ENCODE results near the gene PARN.

PARN gene

DNA sequence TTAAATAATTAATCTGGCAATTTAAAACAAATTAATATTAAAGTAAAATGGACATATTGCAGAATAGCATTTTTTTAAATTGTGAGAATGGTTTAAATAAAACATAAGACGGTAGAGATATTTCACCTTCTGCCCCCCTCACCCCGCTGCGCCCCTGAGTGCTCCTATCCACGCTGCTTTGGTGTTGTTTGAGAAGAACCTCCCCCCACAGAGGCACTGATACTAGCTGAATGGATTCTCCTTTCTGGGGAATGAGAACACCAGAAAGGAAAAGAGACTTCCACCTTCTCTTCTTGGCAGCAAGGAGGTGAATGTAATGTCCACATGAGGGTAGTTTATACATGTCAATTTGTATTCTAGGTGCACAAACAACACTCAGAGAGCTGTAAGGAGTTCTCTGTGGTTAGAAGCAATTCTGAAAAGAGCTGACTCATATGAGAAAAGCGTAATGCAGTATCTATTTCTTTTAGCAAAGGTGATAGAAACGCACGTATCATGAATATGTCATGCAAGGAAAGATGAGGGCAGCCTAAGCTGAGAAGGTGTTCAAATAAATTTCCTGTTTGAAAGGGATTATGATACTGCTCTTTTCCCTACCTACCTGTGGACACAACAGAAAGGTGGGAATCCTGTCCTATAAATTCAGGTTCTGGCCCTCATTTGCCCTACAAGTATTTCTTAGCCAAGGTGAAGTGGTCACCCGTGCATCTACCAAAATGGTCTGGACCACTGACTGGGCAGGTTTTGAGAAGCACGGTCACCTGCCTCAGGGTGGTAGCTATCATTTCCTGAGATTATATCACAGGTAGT is 126.9 kb downstream of the PARN start:
- FAIRE-seq, result no peak
- no peak for DNase-seq (ENCODE audit: insufficient read length, low spot score)
- TF ChIP-seq, protein P1, sequence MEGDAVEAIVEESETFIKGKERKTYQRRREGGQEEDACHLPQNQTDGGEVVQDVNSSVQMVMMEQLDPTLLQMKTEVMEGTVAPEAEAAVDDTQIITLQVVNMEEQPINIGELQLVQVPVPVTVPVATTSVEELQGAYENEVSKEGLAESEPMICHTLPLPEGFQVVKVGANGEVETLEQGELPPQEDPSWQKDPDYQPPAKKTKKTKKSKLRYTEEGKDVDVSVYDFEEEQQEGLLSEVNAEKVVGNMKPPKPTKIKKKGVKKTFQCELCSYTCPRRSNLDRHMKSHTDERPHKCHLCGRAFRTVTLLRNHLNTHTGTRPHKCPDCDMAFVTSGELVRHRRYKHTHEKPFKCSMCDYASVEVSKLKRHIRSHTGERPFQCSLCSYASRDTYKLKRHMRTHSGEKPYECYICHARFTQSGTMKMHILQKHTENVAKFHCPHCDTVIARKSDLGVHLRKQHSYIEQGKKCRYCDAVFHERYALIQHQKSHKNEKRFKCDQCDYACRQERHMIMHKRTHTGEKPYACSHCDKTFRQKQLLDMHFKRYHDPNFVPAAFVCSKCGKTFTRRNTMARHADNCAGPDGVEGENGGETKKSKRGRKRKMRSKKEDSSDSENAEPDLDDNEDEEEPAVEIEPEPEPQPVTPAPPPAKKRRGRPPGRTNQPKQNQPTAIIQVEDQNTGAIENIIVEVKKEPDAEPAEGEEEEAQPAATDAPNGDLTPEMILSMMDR (IDR thresholded peaks at IDR 0.05; ENCODE audit: insufficient read depth, missing control alignments), result no peak

DNA sequence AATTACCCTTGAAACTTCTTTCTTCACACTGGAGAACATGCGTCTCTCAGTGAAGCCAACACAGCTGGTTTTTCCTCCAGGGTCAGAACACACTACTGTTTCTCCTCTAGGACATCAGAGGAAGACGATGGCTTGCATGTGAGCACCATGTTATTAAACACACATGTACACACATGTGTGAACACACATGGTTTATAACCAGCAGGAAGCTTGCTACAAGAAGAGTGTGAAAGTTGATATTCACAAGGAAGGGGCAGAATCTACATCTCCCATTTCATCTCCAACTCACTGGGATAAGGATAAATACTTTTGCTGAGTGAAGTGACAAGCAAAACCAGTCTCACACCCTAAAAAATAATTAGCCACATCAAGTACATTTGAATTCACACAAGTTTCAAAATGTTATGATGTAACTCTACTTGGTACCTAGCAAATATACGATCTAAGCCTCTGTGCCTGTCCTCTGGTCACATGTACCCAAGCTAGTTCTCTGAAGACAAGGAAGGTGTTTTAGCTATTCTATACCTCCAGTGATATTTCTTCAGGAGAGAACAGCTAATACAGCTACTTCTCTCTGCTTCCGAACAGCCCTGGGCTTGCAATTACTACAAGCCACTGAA is 127.7 kb downstream of the PARN start:
- no peak for DNase-seq (ENCODE audit: insufficient read length, low spot score)
- TF ChIP-seq, protein P1 (IDR thresholded peaks at IDR 0.05; ENCODE audit: insufficient read depth, missing control alignments), result no peak
- no peak for FAIRE-seq

- FAIRE-seq (no peak), DNase-seq (ENCODE audit: insufficient read length, low spot score) (no peak)
- TF ChIP-seq, protein P1 (IDR thresholded peaks at IDR 0.05; ENCODE audit: insufficient read depth, missing control alignments), result no peak
Measured at GRCh38 chr16:14501331-14502255, 128.5 kb downstream of the PARN start.

- no peak for FAIRE-seq
- TF ChIP-seq, protein P1 (IDR thresholded peaks at IDR 0.05; ENCODE audit: insufficient read depth, missing control alignments), result no peak
- no peak for DNase-seq (ENCODE audit: insufficient read length, low spot score)
Measured at GRCh38 chr16:14500791-14501190, 129.3 kb downstream of the PARN start.

- FAIRE-seq (no peak), DNase-seq (ENCODE audit: insufficient read length, low spot score) (no peak)
- TF ChIP-seq, protein P1 (IDR thresholded peaks at IDR 0.05; ENCODE audit: insufficient read depth, missing control alignments), result no peak
Measured at GRCh38 chr16:14499110-14499509, 130.9 kb downstream of the PARN start.

DNA sequence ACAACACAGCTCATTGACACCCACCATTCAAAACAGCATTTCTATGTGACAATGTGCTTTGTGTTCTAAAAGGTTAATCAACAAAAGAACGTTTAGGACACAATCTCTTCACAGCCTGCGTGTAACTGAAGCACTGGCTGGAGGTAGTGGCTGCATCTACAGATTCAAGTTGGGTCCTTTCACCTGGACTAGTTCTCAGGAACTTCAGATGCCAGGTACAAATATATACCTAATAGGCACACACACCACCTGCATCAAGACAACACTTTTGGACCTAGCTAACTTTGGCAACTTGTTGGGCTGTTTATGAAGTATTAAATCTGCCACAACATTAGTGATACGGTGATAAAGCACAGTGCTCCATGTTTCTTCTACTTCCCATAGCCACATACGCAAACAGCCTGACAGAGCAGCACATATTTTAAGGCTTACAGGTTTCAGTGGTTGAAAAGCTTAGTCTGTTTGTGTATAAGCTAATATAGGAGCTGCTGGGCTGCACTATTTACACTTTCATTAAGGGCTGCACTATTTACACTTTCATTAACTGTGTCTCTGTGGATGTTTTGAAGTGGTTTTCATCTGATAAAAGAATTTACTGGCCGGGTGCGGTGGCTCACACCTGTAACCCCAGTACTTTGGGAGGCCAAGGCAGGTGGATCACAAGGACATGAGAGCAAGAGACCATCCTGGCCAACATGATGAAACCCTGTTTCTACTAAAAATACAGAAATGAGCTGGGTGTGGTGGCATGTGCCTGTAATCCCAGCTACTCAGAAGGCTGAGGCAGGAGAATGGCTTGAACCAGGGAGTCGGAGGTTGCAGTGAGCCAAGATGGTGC is 132.6 kb downstream of the PARN start:
- FAIRE-seq (no peak), DNase-seq (ENCODE audit: insufficient read length, low spot score) (no peak)

More for the DNA sequence above, 132.6 kb downstream of the PARN start:
- TF ChIP-seq, protein P1 (IDR thresholded peaks at IDR 0.05; ENCODE audit: insufficient read depth, missing control alignments), result no peak
